Omental fat pad (tissue), 4 donors: ENCODE results near the gene CXXC5. TPM values are rescaled to one million over a fixed set of nuclear protein-coding genes. Genes with fewer than 3 reads are reported as not detected.
"Not testable (repeated sequence)": the region's sequence is repeated elsewhere in the genome, so short reads cannot be mapped to it uniquely, and the experiment has no call there.

Experiments
- ATAC-seq: fragments of 150-250 bp; one replicate; pipeline ENCODE4 v1.9.1; 2016; ENCODE audit warnings: mild to moderate bottlenecking, moderate library complexity; ENCODE audit not compliant: low FRiP score
- DNase-seq: peaks from one replicate; pipeline ENCODE4 v3.0.0-alpha.2; 2019; ENCODE audit warnings: low spot score
- CTCF ChIP-seq, 3 donors: fragments of 450-650 bp; IDR thresholded peaks; one replicate each; pipeline ENCODE4 v1.5.1; 2016 to 2017; ENCODE audit warnings: antibody characterized with exemption in 3 of 3, mild to moderate bottlenecking in 3 of 3, moderate library complexity in 2 of 3
- total RNA-seq, 4 donors: library from RNA; depleted of rRNA; stranded (reverse); fragments of >200 nt; gene quantifications; one replicate each; pipeline ENCODE4 v1.1.0, GENCODE V29; 2016

The CXXC5 gene
- total RNA-seq, 4 donors from 2014 or later: 14.9 to 27.3 (median 25.0) TPM

- ATAC-seq (peak; percentile 39), DNase-seq (no peak)
- TF ChIP-seq CTCF (IDR thresholded peaks at IDR 0.05): no peak
Measured at GRCh38 chr5:139709582-139710318, 61.6 kb downstream of the CXXC5 start.

- ATAC-seq (peak; percentile 25), DNase-seq (no peak)
- TF ChIP-seq CTCF (IDR thresholded peaks at IDR 0.05): no peak
Measured at GRCh38 chr5:139710319-139711066, 62.3 kb downstream of the CXXC5 start.

- DNase-seq: no peak
- TF ChIP-seq CTCF (IDR thresholded peaks at IDR 0.05): no peak
- peak; percentile 39 for ATAC-seq
Measured at GRCh38 chr5:139711067-139711905, 63.1 kb downstream of the CXXC5 start.

- DNase-seq (no peak), ATAC-seq (no peak)
- no peak for TF ChIP-seq CTCF (IDR thresholded peaks at IDR 0.05)
Measured at GRCh38 chr5:139711906-139712224, 63.7 kb downstream of the CXXC5 start.

GRCh38 chr5:139712412-139712811 is 64.3 kb downstream of the CXXC5 start:
- TF ChIP-seq CTCF (IDR thresholded peaks at IDR 0.05): no peak
- ATAC-seq: no peak
- no peak for DNase-seq

GRCh38 chr5:139713898-139714297 is 65.7 kb downstream of the CXXC5 start:
- ATAC-seq, DNase-seq: not testable (repeated sequence)

- ATAC-seq (no peak), DNase-seq (no peak)
- TF ChIP-seq CTCF (IDR thresholded peaks at IDR 0.05): no peak
Measured at GRCh38 chr5:139717221-139717620, 69.1 kb downstream of the CXXC5 start.

- not testable (repeated sequence) for ATAC-seq, DNase-seq
Measured at GRCh38 chr5:139718403-139718802, 70.3 kb downstream of the CXXC5 start.

- not testable (repeated sequence) for ATAC-seq, DNase-seq
Measured at GRCh38 chr5:139719970-139720369, 71.8 kb downstream of the CXXC5 start.
